Progenitor cell of endocrine pancreas (in vitro differentiated cells): ENCODE measurements around the gene SRP68. TPM values are rescaled to one million over a fixed set of nuclear protein-coding genes. Genes with fewer than 3 reads are reported as not detected.
A peak's percentile ranks its signal among the peaks of the same experiment; 100 is the strongest.

ENCODE experiments used
- microRNA-seq: library from miRNA; unstranded; fragments of <30 nt; microRNA quantifications from one replicate; pipeline ENCODE4 v1.1.0, GENCODE V29; 2020; ENCODE audit warnings: borderline number of aligned reads; ENCODE audit not compliant: unreplicated experiment
- total RNA-seq: library from RNA; stranded (reverse); gene quantifications from 2 replicates; pipeline ENCODE4 v1.2.1, GENCODE V29; 2021

SRP68 gene
- total RNA-seq, 1 donor from 2014 or later: 74.9 TPM

Small RNAs within 50 kb of the gene (microRNA-seq; reads per million reads assigned to microRNA genes)
- 21.5 reads per million, percentile 31 among the genes with 10 or more reads in this experiment for gene MIR6868

Other genes with a start within 250 kb of the SRP68 start
- 2.7 and 3.1 TPM in 2 replicates for gene UNC13D, start 228.1 kb downstream of the SRP68 start, total RNA-seq
- 47.9 and 57.7 TPM in 2 replicates for gene WBP2, start 217.2 kb downstream of the SRP68 start, total RNA-seq
- gene TRIM47, start 193.9 kb downstream of the SRP68 start, total RNA-seq: 0.42 and 1.0 TPM in 2 replicates
- 13.9 and 17.1 TPM in 2 replicates for gene TRIM65, start 175.6 kb downstream of the SRP68 start, total RNA-seq
- gene MRPL38, start 167.6 kb downstream of the SRP68 start, total RNA-seq: 82.7 and 94.0 TPM in 2 replicates
- gene FBF1, start 131.5 kb downstream of the SRP68 start, total RNA-seq: 24.8 and 29.9 TPM in 2 replicates
- 54.6 and 54.7 TPM in 2 replicates for gene ACOX1, start 93.4 kb downstream of the SRP68 start, total RNA-seq
- 19.8 and 23.9 TPM in 2 replicates for gene TEN1, start 93.3 kb downstream of the SRP68 start, total RNA-seq
- 17.0 and 21.6 TPM in 2 replicates for gene CDK3, start 71.7 kb downstream of the SRP68 start, total RNA-seq
- 0.05 TPM in 1 of 2 replicates, not detected in the other for gene EVPL, start 45.2 kb downstream of the SRP68 start, total RNA-seq
- gene GALR2, start 2.3 kb upstream of the SRP68 start, total RNA-seq: 1.0 and 1.1 TPM in 2 replicates
- 0.36 and 0.96 TPM in 2 replicates for gene ZACN, start 6.7 kb upstream of the SRP68 start, total RNA-seq
- gene EXOC7, start 31.3 kb upstream of the SRP68 start, total RNA-seq: 354 and 364 TPM in 2 replicates
- gene FOXJ1, start 68.7 kb upstream of the SRP68 start, total RNA-seq: 18.6 and 19.0 TPM in 2 replicates
- gene RNF157, start 168.0 kb upstream of the SRP68 start, total RNA-seq: 43.5 and 45.9 TPM in 2 replicates
- 31.2 and 36.3 TPM in 2 replicates for gene UBALD2, start 192.8 kb upstream of the SRP68 start, total RNA-seq
- 16.0 and 18.5 TPM in 2 replicates for gene QRICH2, start 235.8 kb upstream of the SRP68 start, total RNA-seq